ENCODE measurements around the gene CERS1. TPM values are rescaled to one million over a fixed set of nuclear protein-coding genes. Genes with fewer than 3 reads are reported as not detected.

The CERS1 gene
- polyA plus RNA-seq, 2 of the 4 experiments (the other 2 are of a cell fraction): 1.7 to 3.4 TPM

DNA sequence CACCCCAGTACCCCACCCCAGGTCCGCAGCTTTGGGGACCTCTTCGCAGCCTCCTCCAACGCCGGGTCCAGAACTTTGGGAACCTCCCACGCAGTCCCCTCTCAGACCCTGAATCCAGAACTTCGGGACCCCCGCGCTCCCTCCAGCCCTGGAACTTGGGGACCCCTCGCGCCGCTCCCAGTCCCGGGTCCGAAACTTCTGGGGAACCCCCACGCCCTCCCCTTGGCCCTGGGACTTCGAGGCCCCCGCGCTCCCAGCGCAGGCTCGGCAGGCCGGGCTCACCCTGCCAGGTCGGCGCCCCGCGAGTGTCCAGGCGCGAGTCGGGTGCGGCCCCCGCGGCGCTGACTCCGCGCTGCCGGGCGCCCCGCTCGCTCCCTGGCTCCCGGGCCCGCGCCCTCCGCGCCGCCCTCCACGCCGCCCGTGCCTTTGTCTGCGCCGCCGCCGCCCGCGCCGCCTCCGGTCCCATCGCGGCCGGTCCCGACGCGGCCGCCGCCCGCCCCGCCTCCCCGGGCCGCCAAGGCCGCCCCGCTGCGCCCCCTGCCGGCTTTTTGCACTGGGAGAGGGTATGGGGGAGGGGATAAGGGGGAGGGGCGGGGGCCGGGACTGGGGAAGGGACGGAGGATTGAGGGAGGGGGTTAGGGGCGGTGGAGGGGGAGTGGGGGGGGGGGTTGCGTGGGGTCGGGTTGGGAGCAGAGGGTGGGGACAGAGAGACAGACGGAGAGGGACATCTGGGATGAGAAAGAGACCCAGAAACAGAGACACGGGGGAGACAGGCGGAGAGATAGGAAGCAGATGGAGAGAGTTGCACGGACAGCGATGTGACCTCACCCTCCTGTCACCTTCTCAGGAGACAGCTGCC, 45.0 kb upstream of the CERS1 start, which contains the start of gene HOMER3:
Gene HOMER3 (minus strand): TSS at position 449 of the 859 bp plus-strand sequence. CDS start 2,235 bp downstream, outside the sequence.
- FAIRE-seq (no peak), DNase-seq (ENCODE audit: low read depth in 1 of 2, low spot score in 1 of 2) (peak; percentile 36 to 79), ATAC-seq (peak; percentile 73 to 79)
- WGBS (ENCODE audit: missing lambda C conversion rate): 11% methylated on average over 4 of the region's 81 CpGs
- H3K4me3 ChIP-seq: peak within 1 kb of the TSS; percentile 94
- POLR2A ChIA-PET: interaction anchor here (0.6 to 1.5 kb wide), 3 partner anchors 22 to 60 kb away, joined by 3 to 7 read pairs (median 4); partner anchors contain the start of genes COPE and DDX49
- peaks cover 8% of the 10 kb centered on the region; the same call in 1 of the 3 replicates for H3K4me1 ChIP-seq
- CTCF ChIA-PET: interaction anchor here (1.2 to 4.8 kb wide), 6 partner anchors 10 to 49 kb away, joined by 3 to 22 read pairs (median 6); no protein-coding TSS in a partner anchor
- TF ChIP-seq SMC3 (IDR thresholded peaks at IDR 0.05) (peak; percentile 50; the same call in 2 of the 3 replicates), RAD21 (conservative IDR thresholded peaks at IDR 0.05 in 1 of 2, IDR thresholded peaks at IDR 0.05 in 1 of 2) (peak in 1 of 2 experiments; percentile 38; a peak in 2 of 5 replicates), TFCP2L1 (CRISPR knock-in tag; IDR thresholded peaks at IDR 0.05) (no peak), ZC3H11A (IDR thresholded peaks at IDR 0.05) (no peak), BHLHE40 (IDR thresholded peaks at IDR 0.05; ENCODE audit: low read depth, low read length) (no peak), JUNB (IDR thresholded peaks at IDR 0.05) (no peak), POLR2AphosphoS2 (conservative IDR thresholded peaks at IDR 0.05; ENCODE audit: low read length) (no peak), POLR2A (IDR thresholded peaks at IDR 0.05; ENCODE audit: low read length) (no peak; the same call in 1 of the 2 replicates), ZNF302 (CRISPR knock-in tag; IDR thresholded peaks at IDR 0.05) (no peak), RNF2 (IDR thresholded peaks at IDR 0.05; ENCODE audit: borderline replicate concordance, low read depth) (no peak), FOSL2 (IDR thresholded peaks at IDR 0.05) (no peak), FOSL2 (CRISPR knock-in tag; IDR thresholded peaks at IDR 0.05) (no peak), CBX8 (IDR thresholded peaks at IDR 0.05) (no peak), EHMT2 (IDR thresholded peaks at IDR 0.05; ENCODE audit: low read depth) (no peak), EHF (CRISPR knock-in tag; IDR thresholded peaks at IDR 0.05) (no peak), RCOR1 (IDR thresholded peaks at IDR 0.05; ENCODE audit: low read depth, low read length) (no peak), MAFK (IDR thresholded peaks at IDR 0.05; ENCODE audit: partially characterized antibody) (no peak), CEBPB (IDR thresholded peaks at IDR 0.05) (no peak), MAZ (IDR thresholded peaks at IDR 0.05; ENCODE audit: borderline replicate concordance, low read depth, low read length) (no peak), MYC (IDR thresholded peaks at IDR 0.05; ENCODE audit: borderline replicate concordance, low read length) (no peak), ESRRA (IDR thresholded peaks at IDR 0.05; ENCODE audit: borderline replicate concordance, low read length) (no peak), JUN (IDR thresholded peaks at IDR 0.05) (peak in 1 of 2 experiments; percentile 27; a peak in 1 of 5 replicates), ZSCAN20 (CRISPR knock-in tag; IDR thresholded peaks at IDR 0.05) (no peak), RFX5 (IDR thresholded peaks at IDR 0.05) (no peak), FOXS1 (CRISPR knock-in tag; IDR thresholded peaks at IDR 0.05) (no peak), SREBF2 (IDR thresholded peaks at IDR 0.05) (no peak), RARB (CRISPR knock-in tag; IDR thresholded peaks at IDR 0.05) (no peak), PHF8 (IDR thresholded peaks at IDR 0.05; ENCODE audit: borderline replicate concordance, low read depth) (no peak), NPAS2 (CRISPR knock-in tag; IDR thresholded peaks at IDR 0.05; ENCODE audit: borderline replicate concordance) (no peak), HEYL (CRISPR knock-in tag; IDR thresholded peaks at IDR 0.05) (no peak)
- TF ChIP-seq, protein P1, sequence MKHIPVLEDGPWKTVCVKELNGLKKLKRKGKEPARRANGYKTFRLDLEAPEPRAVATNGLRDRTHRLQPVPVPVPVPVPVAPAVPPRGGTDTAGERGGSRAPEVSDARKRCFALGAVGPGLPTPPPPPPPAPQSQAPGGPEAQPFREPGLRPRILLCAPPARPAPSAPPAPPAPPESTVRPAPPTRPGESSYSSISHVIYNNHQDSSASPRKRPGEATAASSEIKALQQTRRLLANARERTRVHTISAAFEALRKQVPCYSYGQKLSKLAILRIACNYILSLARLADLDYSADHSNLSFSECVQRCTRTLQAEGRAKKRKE (CRISPR knock-in tag; IDR thresholded peaks at IDR 0.05; ENCODE audit: low read depth): no peak
- TF ChIP-seq, protein P2, sequence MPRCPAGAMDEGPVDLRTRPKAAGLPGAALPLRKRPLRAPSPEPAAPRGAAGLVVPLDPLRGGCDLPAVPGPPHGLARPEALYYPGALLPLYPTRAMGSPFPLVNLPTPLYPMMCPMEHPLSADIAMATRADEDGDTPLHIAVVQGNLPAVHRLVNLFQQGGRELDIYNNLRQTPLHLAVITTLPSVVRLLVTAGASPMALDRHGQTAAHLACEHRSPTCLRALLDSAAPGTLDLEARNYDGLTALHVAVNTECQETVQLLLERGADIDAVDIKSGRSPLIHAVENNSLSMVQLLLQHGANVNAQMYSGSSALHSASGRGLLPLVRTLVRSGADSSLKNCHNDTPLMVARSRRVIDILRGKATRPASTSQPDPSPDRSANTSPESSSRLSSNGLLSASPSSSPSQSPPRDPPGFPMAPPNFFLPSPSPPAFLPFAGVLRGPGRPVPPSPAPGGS (IDR thresholded peaks at IDR 0.05): no peak
- TF ChIP-seq, protein P3, sequence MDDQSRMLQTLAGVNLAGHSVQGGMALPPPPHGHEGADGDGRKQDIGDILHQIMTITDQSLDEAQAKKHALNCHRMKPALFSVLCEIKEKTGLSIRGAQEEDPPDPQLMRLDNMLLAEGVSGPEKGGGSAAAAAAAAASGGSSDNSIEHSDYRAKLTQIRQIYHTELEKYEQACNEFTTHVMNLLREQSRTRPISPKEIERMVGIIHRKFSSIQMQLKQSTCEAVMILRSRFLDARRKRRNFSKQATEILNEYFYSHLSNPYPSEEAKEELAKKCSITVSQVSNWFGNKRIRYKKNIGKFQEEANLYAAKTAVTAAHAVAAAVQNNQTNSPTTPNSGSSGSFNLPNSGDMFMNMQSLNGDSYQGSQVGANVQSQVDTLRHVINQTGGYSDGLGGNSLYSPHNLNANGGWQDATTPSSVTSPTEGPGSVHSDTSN (IDR thresholded peaks at IDR 0.05): no peak
- TF ChIP-seq, protein P4, sequence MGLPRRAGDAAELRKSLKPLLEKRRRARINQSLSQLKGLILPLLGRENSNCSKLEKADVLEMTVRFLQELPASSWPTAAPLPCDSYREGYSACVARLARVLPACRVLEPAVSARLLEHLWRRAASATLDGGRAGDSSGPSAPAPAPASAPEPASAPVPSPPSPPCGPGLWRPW (IDR thresholded peaks at IDR 0.05): no peak
- TF ChIP-seq, protein P5, sequence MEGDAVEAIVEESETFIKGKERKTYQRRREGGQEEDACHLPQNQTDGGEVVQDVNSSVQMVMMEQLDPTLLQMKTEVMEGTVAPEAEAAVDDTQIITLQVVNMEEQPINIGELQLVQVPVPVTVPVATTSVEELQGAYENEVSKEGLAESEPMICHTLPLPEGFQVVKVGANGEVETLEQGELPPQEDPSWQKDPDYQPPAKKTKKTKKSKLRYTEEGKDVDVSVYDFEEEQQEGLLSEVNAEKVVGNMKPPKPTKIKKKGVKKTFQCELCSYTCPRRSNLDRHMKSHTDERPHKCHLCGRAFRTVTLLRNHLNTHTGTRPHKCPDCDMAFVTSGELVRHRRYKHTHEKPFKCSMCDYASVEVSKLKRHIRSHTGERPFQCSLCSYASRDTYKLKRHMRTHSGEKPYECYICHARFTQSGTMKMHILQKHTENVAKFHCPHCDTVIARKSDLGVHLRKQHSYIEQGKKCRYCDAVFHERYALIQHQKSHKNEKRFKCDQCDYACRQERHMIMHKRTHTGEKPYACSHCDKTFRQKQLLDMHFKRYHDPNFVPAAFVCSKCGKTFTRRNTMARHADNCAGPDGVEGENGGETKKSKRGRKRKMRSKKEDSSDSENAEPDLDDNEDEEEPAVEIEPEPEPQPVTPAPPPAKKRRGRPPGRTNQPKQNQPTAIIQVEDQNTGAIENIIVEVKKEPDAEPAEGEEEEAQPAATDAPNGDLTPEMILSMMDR (IDR thresholded peaks at IDR 0.05): peak; percentile 53
- TF ChIP-seq, protein P6, sequence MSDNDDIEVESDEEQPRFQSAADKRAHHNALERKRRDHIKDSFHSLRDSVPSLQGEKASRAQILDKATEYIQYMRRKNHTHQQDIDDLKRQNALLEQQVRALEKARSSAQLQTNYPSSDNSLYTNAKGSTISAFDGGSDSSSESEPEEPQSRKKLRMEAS (IDR thresholded peaks at IDR 0.05): no peak
- no peaks in the 10 kb centered on the region for H3K9me3 ChIP-seq
- H3K4me2 ChIP-seq: peak within 1 kb of the TSS; percentile 99
- peak within 1 kb of the TSS; percentile 92 to 99 for H3K27ac ChIP-seq
